HepG2 (cell line): ENCODE results near the gene ADAM15. TPM values are rescaled to one million over a fixed set of nuclear protein-coding genes. Genes with fewer than 3 reads are reported as not detected.

Experiments
- AGO1 ChIP-seq: fragments of 200-400 bp; formaldehyde crosslinking; IDR thresholded peaks from 2 replicates; pipeline ENCODE4 v1.6.1; 2017; ENCODE audit warnings: mild to moderate bottlenecking, low read depth, low read length, moderate library complexity; ENCODE audit not compliant: poor library complexity, severe bottlenecking
- DMTF1 ChIP-seq: sonication (generic); formaldehyde crosslinking; IDR thresholded peaks from 2 replicates; pipeline ENCODE4 v1.4.0; 2020; ENCODE audit warnings: mild to moderate bottlenecking, missing genetic modification reagents
- ETV5 ChIP-seq: IDR thresholded peaks from 2 replicates; pipeline ENCODE4 v1.6.1; 2018; ENCODE audit warnings: missing biosample characterization, missing genetic modification reagents, inconsistent platforms, borderline replicate concordance
- FOXA3 ChIP-seq: IDR thresholded peaks from 2 replicates; pipeline ENCODE4 v1.6.1; 2016; ENCODE audit warnings: missing genetic modification reagents, missing compliant biosample characterization
- FOXK1 ChIP-seq: sonication (generic); formaldehyde crosslinking; IDR thresholded peaks from 2 replicates; pipeline ENCODE4 v1.4.0; 2020; ENCODE audit warnings: low read depth, missing genetic modification reagents, borderline replicate concordance
- KDM4B ChIP-seq: sonication (generic); formaldehyde crosslinking; IDR thresholded peaks from 2 replicates; pipeline ENCODE4 v1.4.0; 2020; ENCODE audit warnings: missing genetic modification reagents
- MED1 ChIP-seq: sonication (generic); formaldehyde crosslinking; IDR thresholded peaks from 2 replicates; pipeline ENCODE4 v1.4.0; 2020; ENCODE audit warnings: missing genetic modification reagents
- NFE2 ChIP-seq: sonication (generic); formaldehyde crosslinking; IDR thresholded peaks from 2 replicates; pipeline ENCODE4 v1.4.0; 2020; ENCODE audit warnings: missing genetic modification reagents
- NFRKB ChIP-seq: fragments of 450-650 bp; IDR thresholded peaks from 2 replicates; pipeline ENCODE4 v1.6.1; 2017
- SMAD1 ChIP-seq: sonication (generic); formaldehyde crosslinking; IDR thresholded peaks from 2 replicates; pipeline ENCODE4 v1.4.0; 2020; ENCODE audit warnings: missing genetic modification reagents, low read depth, mild to moderate bottlenecking, borderline replicate concordance
- ZHX2 ChIP-seq, 2 experiments: sonication (generic) in 1 of 2; formaldehyde crosslinking in 1 of 2; IDR thresholded peaks; 2 replicates each; pipeline versions ENCODE4 v1.6.1 to v1.9.0; 2014 to 2022; ENCODE audit warnings: antibody characterized with exemption in 1 of 2, borderline replicate concordance in 1 of 2, inconsistent platforms in 1 of 2, low read depth in 1 of 2, missing genetic modification reagents in 1 of 2
- ZKSCAN1 ChIP-seq: fragments of 150-350 bp; IDR thresholded peaks from 2 replicates; pipeline ENCODE4 v1.6.1; 2014; ENCODE audit warnings: low read length
- ZNF225 ChIP-seq: sonication (generic); formaldehyde crosslinking; IDR thresholded peaks from 2 replicates; pipeline ENCODE4 v1.4.0; 2020; ENCODE audit warnings: mild to moderate bottlenecking, missing genetic modification reagents
- ZNF362 ChIP-seq: sonication (generic); formaldehyde crosslinking; IDR thresholded peaks from 2 replicates; pipeline ENCODE4 v1.4.0; 2020; ENCODE audit warnings: missing genetic modification reagents, mild to moderate bottlenecking, borderline replicate concordance
- ZNF615 ChIP-seq: sonication (generic); formaldehyde crosslinking; IDR thresholded peaks from 2 replicates; pipeline ENCODE4 v1.5.0; 2020; ENCODE audit warnings: mild to moderate bottlenecking, missing genetic modification reagents, borderline replicate concordance
- ZNF737 ChIP-seq: sonication (generic); formaldehyde crosslinking; IDR thresholded peaks from 2 replicates; pipeline ENCODE4 v1.5.0; 2020; ENCODE audit warnings: missing genetic modification reagents, mild to moderate bottlenecking, borderline replicate concordance
- ZNF772 ChIP-seq: sonication (generic); formaldehyde crosslinking; IDR thresholded peaks from 2 replicates; pipeline ENCODE4 v1.5.0; 2020; ENCODE audit warnings: mild to moderate bottlenecking, missing genetic modification reagents
- ZSCAN31 ChIP-seq: sonication (generic); formaldehyde crosslinking; IDR thresholded peaks from 2 replicates; pipeline ENCODE4 v1.5.0; 2020; ENCODE audit warnings: low read depth, mild to moderate bottlenecking, missing genetic modification reagents
- polyA plus RNA-seq, 8 experiments: library from polyadenylated mRNA; depleted of rRNA in 3 of 8; stranded (reverse) in 7 of 8; unstranded in 1 of 8; fragments of >200 nt; fragmentation: Illumina TruSeq in 4 of 8; extraction: Trizol in 4 of 8; gene quantifications; 2 replicates each; pipeline versions ENCODE4 v1.2.1 to v1.2.3, GENCODE V29; 2011 to 2016; ENCODE audit warnings: low read depth in 4 of 8, missing spikeins in 1 of 8, mixed read lengths in 1 of 8; ENCODE audit not compliant: insufficient read depth in 1 of 8
- total RNA-seq, 5 experiments: library from RNA; depleted of rRNA; stranded (reverse); fragments of >200 nt; fragmentation: Illumina TruSeq; extraction: Trizol; gene quantifications; 2 replicates each; pipeline ENCODE4 v1.2.3, GENCODE V29; 2016; ENCODE audit warnings: low read depth in 1 of 5

ADAM15 gene
- total and polyA plus RNA-seq, 2 of the 13 experiments (the other 11 are each of a cell fraction or from before 2014, with no cell fraction given): 17.9 to 25.6 TPM

DNA sequence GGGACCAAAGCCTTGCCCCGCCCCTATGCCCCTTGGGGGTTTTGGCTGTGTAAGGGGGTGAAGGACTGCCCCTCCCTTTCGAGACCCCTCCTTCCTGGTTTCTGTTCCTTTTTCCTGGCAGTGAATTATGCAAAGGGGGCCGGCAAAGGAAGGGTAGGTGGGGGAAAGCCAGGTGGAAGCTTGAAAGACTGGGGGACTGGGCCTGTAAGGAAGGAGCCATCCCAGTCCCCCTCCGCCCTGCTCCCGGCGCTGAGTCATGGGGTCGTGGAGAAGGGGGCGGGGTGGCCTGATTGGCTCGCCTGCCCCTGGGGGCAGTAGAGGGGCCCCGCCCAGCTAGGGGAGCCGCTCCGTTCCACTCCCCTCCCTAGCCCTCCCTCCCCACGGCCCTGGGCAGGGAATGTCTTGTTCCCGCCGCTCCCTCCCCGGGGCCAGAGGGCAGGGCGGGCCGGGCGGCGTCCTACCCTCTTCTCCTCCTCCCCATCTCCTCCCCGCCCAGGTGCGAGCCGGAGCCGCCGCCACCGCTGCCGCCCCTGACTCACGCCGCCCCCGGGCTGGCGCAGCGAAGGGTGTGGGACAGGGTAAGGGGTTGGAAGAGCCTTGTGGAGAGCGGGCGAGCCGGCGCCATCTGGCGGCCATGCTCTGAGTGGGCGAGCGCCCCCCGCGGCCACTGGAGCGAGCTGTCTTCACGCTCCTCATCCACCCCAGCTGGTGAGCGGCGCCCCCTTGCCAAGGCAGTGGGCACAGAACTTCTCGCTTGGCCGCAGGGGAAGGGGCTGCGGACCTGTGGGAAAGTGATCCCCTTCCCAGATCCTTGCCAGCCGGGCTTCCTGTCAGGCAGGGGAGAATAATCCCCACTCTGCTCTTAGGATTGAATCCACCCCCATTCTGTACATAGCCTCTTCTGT is 33.8 kb upstream of the ADAM15 start (continued):
- TF ChIP-seq SMAD1 (no peak), ZNF362 (CRISPR knock-in tag) (peak; percentile 42; the same call in 1 of the 2 replicates), NFE2 (CRISPR knock-in tag) (0 out of 2 replicates have a peak, but pooled peaks have one; percentile 48), ZKSCAN1 (no peak), DMTF1 (no peak), ZHX2 (IDR thresholded peaks at IDR 0.05; ENCODE audit: low read depth) (peak; percentile 41), ZHX2 (CRISPR knock-in tag; IDR thresholded peaks at IDR 0.05; ENCODE audit: borderline replicate concordance) (no peak), FOXK1 (CRISPR knock-in tag) (peak; percentile 46; the same call in 1 of the 2 replicates), KDM4B (CRISPR knock-in tag) (peak; percentile 88; the same call in 1 of the 2 replicates), AGO1 (peak; percentile 92), FOXA3 (CRISPR knock-in tag) (no peak; the same call in 1 of the 2 replicates), ZNF615 (CRISPR knock-in tag) (0 out of 2 replicates have a peak, but pooled peaks have one; percentile 94), ZNF737 (CRISPR knock-in tag) (no peak), ZNF772 (CRISPR knock-in tag) (peak; percentile 81), NFRKB (no peak), ZSCAN31 (CRISPR knock-in tag) (peak; percentile 90), MED1 (peak; percentile 85), ZNF225 (CRISPR knock-in tag) (peak; percentile 72; the same call in 1 of the 2 replicates), ETV5 (peak; percentile 72)
